ENCODE data around the gene RUSF1. TPM values are rescaled to one million over a fixed set of nuclear protein-coding genes. Genes with fewer than 3 reads are reported as not detected.

Gene RUSF1
- 30.3 and 30.6 TPM in 2 replicates for total RNA-seq

GRCh38 chr16:31507929-31508705 is at the start of gene RUSF1:
RUSF1 (minus strand) TSS chr16:31508391; CDS start chr16:31508373, 18 bp downstream.

DNA sequence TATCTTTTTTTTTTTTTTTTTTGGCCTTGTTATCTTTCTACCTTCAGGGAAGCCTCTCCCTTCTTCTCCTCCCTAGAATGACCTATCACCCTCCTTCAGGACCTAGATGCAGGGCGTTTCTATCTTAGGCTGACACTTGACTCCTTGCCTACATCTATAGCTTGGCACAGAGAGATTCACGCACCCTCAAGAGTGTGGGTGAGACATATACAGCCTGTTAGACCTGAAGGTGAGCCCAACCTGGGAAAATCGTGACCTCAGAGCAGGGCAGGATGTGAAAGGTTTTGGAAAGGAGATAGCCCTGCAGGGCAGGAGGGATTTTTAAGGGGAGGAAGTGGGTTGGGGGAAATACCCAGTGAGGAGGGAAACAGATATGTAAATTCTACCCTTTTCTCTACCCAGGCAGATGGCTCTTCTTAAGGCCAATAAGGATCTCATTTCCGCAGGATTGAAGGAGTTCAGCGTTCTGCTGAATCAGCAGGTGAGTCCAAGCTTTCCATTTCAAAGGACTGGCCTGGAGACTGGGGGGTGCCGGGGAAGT is 19.6 kb upstream of the RUSF1 start, which contains the start of gene AHSP:
TSS of gene AHSP (plus strand) at position 167 of the 541 bp plus-strand sequence. CDS start at position 407, 240 bp downstream.

DNA sequence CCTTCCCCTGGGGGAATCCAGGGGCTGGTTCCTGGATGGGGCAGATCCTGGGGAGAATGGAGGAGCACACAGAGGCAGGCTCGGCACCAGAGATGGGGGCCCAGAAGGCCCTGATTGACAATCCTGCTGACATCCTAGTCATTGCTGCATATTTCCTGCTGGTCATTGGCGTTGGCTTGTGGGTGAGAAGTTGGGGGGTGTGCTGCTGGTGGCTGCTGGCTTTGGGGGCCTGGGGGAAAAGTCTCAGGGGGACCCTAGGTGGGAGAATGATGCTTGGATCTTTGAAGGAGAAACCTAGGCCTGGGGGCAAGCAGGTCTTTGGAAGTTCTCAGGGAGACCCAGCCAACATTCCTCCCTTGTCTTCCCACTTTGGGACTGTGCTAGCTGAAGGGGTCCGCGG is 25.1 kb downstream of the RUSF1 start, which contains the start of gene SLC5A2:
TSS of gene SLC5A2 (plus strand) at position 43 of the 400 bp plus-strand sequence. CDS start at position 57, 14 bp downstream.

GRCh38 chr16:31471875-31472708 is 36.1 kb downstream of the RUSF1 start, which contains the start of gene TGFB1I1:
TGFB1I1 (plus strand) TSS chr16:31472152; CDS start chr16:31472189, 37 bp downstream.

DNA sequence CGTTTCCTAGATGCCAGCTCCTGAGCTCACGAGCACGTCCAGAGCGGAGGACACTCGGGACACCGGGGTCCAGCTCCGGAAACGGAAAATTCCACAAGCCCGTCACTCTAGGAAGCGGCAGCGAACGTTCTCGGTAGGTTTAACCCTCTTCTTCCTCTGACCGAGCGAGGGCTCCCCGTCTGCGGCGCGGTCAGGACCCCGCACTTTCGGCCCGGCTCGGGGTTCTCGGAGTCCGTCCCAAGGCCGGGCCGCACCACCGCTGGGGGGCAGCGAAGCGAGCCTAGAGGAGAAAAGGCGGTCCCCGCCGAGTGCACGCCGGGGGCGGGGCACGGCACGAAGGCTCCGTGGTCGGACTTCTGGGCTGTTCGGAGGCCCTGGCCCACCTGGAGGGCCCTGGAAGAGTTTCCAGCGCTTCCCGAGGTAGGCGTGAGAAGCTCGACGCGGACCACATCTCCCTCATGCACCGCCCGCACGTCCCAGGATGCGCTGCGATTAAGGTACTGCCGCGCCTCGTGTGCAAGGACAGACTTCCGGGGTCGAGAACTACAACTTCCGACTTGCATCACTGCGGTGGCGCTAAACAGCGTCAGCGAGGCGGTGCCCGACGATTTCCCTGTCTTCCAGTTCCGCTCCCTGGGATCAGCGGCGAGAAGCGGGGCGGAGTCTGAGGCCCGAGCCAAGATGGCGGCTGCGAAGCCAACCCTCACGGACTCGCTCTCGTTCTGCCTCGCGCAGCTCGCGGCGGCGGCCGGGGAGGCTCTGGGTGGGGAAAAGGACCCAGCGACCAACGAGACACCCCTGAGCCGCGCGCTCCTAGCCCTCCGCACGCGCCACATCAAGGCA is 49.1 kb downstream of the RUSF1 start, which contains the start of gene ARMC5:
TSS of gene ARMC5 (plus strand) at position 658 of the 843 bp plus-strand sequence. CDS start at position 682, 24 bp downstream.

Other genes starting within 250 kb of the RUSF1 start
- not detected in 2 replicates for gene ITGAM, start 248.4 kb downstream of the RUSF1 start, total RNA-seq
- gene ITGAX, start 153.2 kb downstream of the RUSF1 start, total RNA-seq = 0.60 and 0.64 TPM in 2 replicates
- gene ITGAD, start 115.1 kb downstream of the RUSF1 start, total RNA-seq = not detected in 2 replicates
- gene COX6A2, start 80.0 kb downstream of the RUSF1 start, total RNA-seq = not detected in 2 replicates
- not detected in 2 replicates for gene ZNF843, start 65.6 kb downstream of the RUSF1 start, total RNA-seq
- gene ARMC5, start 48.9 kb downstream of the RUSF1 start, total RNA-seq = 18.9 and 20.0 TPM in 2 replicates
- gene TGFB1I1, start 36.2 kb downstream of the RUSF1 start, total RNA-seq = 78.3 and 96.0 TPM in 2 replicates
- gene SLC5A2, start 25.3 kb downstream of the RUSF1 start, total RNA-seq = not detected in 2 replicates
- gene AHSP, start 19.5 kb upstream of the RUSF1 start, total RNA-seq = not detected in 2 replicates